Fibroblast of the aortic adventitia (primary cell): ENCODE measurements around the gene METTL23. TPM values are rescaled to one million over a fixed set of nuclear protein-coding genes. Genes with fewer than 3 reads are reported as not detected.

Experiments
- DNase-seq: peaks from one replicate; pipeline ENCODE4 v3.0.0-alpha.2; 2010; ENCODE audit warnings: low read depth
- H3K4me3 ChIP-seq: 2 replicates; pipeline ENCODE4 v1.5.1; 2011; ENCODE audit warnings: low read depth, mild to moderate bottlenecking, control low read depth, low read length, moderate library complexity
- CTCF ChIP-seq: IDR thresholded peaks from 2 replicates; pipeline ENCODE4 v1.5.1; 2011; ENCODE audit warnings: mild to moderate bottlenecking, low read length, control low read depth, inconsistent platforms; ENCODE audit not compliant: insufficient read depth
- total RNA-seq: library from RNA; depleted of rRNA; stranded (reverse); fragments of >200 nt; gene quantifications from 2 replicates; pipeline ENCODE4 v1.2.3, GENCODE V29; 2012; ENCODE audit warnings: low replicate concordance

METTL23 gene
- total RNA-seq, 1 donor, result 29.1 TPM

- peak; percentile 61 for DNase-seq
- no peak for TF ChIP-seq CTCF
- H3K4me3 ChIP-seq, result no peak overlapping the region
Measured at GRCh38 chr17:76687298-76688164, 39.1 kb upstream of the METTL23 start.

- no peak for TF ChIP-seq CTCF
- DNase-seq, result no peak
- no peak overlapping the region for H3K4me3 ChIP-seq
Measured at GRCh38 chr17:76688165-76688622, 38.4 kb upstream of the METTL23 start.

GRCh38 chr17:76689859-76690258 is 36.8 kb upstream of the METTL23 start:
- no peak for DNase-seq
- no peak overlapping the region for H3K4me3 ChIP-seq
- TF ChIP-seq CTCF, result no peak

- no peak for DNase-seq
- H3K4me3 ChIP-seq, result no peak overlapping the region
- no peak for TF ChIP-seq CTCF
Measured at GRCh38 chr17:76690596-76691280, 35.9 kb upstream of the METTL23 start.

GRCh38 chr17:76691379-76692191 is 35.1 kb upstream of the METTL23 start:
- no peak overlapping the region for H3K4me3 ChIP-seq
- TF ChIP-seq CTCF, result no peak
- no peak for DNase-seq

- DNase-seq, result peak; percentile 40
- H3K4me3 ChIP-seq, result no peak overlapping the region
- no peak for TF ChIP-seq CTCF
Measured at GRCh38 chr17:76695059-76695831, 31.4 kb upstream of the METTL23 start.
